Spleen (tissue), 11 donors: ENCODE measurements around the gene RPL7L1. TPM values are rescaled to one million over a fixed set of nuclear protein-coding genes. Genes with fewer than 3 reads are reported as not detected.
"Not testable (repeated sequence)": the region's sequence is repeated elsewhere in the genome, so short reads cannot be mapped to it uniquely, and the experiment has no call there.

Experiments used
- DNase-seq: peaks from one replicate; pipeline ENCODE4 v3.0.0-alpha.2; 2020
- H3K27ac ChIP-seq, 8 donors: fragments of 200-600 bp; sonication (generic) in 7 of 8; 1 replicate in 4 of 8; 2 replicates in 4 of 8; pipeline versions ENCODE4 v1.5.0 to v1.8.0; 2016 to 2021; ENCODE audit warnings: inconsistent platforms in 4 of 8, mild to moderate bottlenecking in 4 of 8, moderate library complexity in 1 of 8
- H3K27me3 ChIP-seq, 7 donors: fragments of 200-600 bp; sonication (generic) in 6 of 7; replicated peaks in 1 of 7; 1 replicate in 4 of 7; 2 replicates in 3 of 7; pipeline versions ENCODE4 v1.5.0 to v1.8.0; 2016 to 2021; ENCODE audit warnings: inconsistent platforms in 3 of 7, mild to moderate bottlenecking in 1 of 7
- H3K36me3 ChIP-seq, 6 donors: fragments of 200-600 bp; sonication (generic) in 5 of 6; 1 replicate in 4 of 6; 2 replicates in 2 of 6; pipeline versions ENCODE4 v1.5.0 to v1.8.0; 2016 to 2021; ENCODE audit warnings: inconsistent platforms in 2 of 6
- H3K4me1 ChIP-seq, 6 donors: fragments of 200-600 bp; sonication (generic) in 5 of 6; 1 replicate in 3 of 6; 2 replicates in 3 of 6; pipeline versions ENCODE4 v1.5.0 to v1.8.0; 2016 to 2021; ENCODE audit warnings: inconsistent platforms in 3 of 6
- H3K4me3 ChIP-seq, 8 donors: fragments of 200-600 bp; sonication (generic) in 7 of 8; 1 replicate in 4 of 8; 2 replicates in 4 of 8; pipeline versions ENCODE4 v1.5.0 to v1.8.0; 2016 to 2021; ENCODE audit warnings: inconsistent platforms in 4 of 8, mild to moderate bottlenecking in 4 of 8, moderate library complexity in 2 of 8
- H3K9me3 ChIP-seq, 8 donors: fragments of 200-600 bp; sonication (generic) in 7 of 8; 1 replicate in 4 of 8; 2 replicates in 4 of 8; pipeline versions ENCODE4 v1.5.0 to v1.8.0; 2016 to 2021; ENCODE audit warnings: inconsistent platforms in 4 of 8
- CTCF ChIP-seq, 11 experiments: fragments of 200-600 bp in 7 of 11; fragments of 450-650 bp in 4 of 11; sonication (generic) in 4 of 11; IDR thresholded peaks in 8 of 11; conservative IDR thresholded peaks in 3 of 11; 1 replicate in 7 of 11; 2 replicates in 4 of 11; pipeline versions ENCODE4 v1.4.0 to v1.8.0; 2016 to 2021; ENCODE audit warnings: antibody characterized with exemption in 11 of 11, inconsistent platforms in 4 of 11, mild to moderate bottlenecking in 1 of 11
- POLR2A ChIP-seq, 3 donors: fragments of 450-650 bp; IDR thresholded peaks; one replicate each; pipeline ENCODE4 v1.5.1; 2017; ENCODE audit warnings: antibody characterized with exemption in 3 of 3, mild to moderate bottlenecking in 1 of 3
- POLR2AphosphoS5 ChIP-seq, 3 donors: sonication (generic); formaldehyde crosslinking; IDR thresholded peaks; one replicate each; pipeline ENCODE4 v1.5.1; 2017; ENCODE audit warnings: antibody characterized with exemption in 3 of 3
- whole genome bisulfite sequencing, 5 donors: extraction: QIAGEN DNeasy Blood & Tissue Kit in 3 of 5; methylation state at CpG; one replicate each; pipeline versions ENCODE4 v1.1.5 to v1.1.7; 2013 to 2018; 5-methylcytosine and 5-hydroxymethylcytosine counted together
- intact Hi-C: fragments of 100-400 bp; cut with DNase I; formaldehyde crosslinking; loops from one replicate; pipeline ENCODE4 v1.15.0; 2023; ENCODE audit warnings: low total_unique reads
- polyA plus RNA-seq, 3 donors: library from polyadenylated mRNA; stranded (reverse); fragments of 200-250 nt; gene quantifications; one replicate each; pipeline ENCODE4 v1.2.1, GENCODE V29; 2013
- total RNA-seq, 7 donors: library from RNA; depleted of rRNA in 3 of 7; stranded (reverse); fragments of >200 nt in 3 of 7; fragmentation: NEBNext Ultra II Directional in 4 of 7; extraction: Animal tissue kit (Norgen Biotek cat#: 25700) in 4 of 7; gene quantifications; one replicate each; pipeline versions ENCODE4 v1.1.0 to v1.2.1, GENCODE V29; 2016 to 2021
- donor health status: healthy with polysubstance abuse.
- donor health status: DM: no; HTN: no; CAD: no; lungs with moderate emphysema.
- donor health status: DM: no; HTN: no; CAD: no.
- donor health status: Bipolar disorder and iron deficiency.
- donor health status: healthy.
- donor health status: DM: no; HTN: no; CAD: no.
- donor health status: DM: yes; HTN: yes; CAD: no.

RPL7L1 gene
- total and polyA plus RNA-seq, 10 donors: 27.6 to 92.4 (median 66.9) TPM

- WGBS, 5 donors: 36 to 56% (median 42%) methylated on average over 17 of the region's 17 CpGs
- DNase-seq: peak; percentile 33
- intact Hi-C loops: no loop called here
- Histone ChIP-seq H3K27me3 (no peaks in the 10 kb centered on the region), H3K9me3 (no peaks in the 10 kb centered on the region), H3K4me3 (peak overlapping the region; percentile 78 to 100 (median 96)), H3K4me1 (peaks cover 4 to 59% (median 36%) of the 10 kb centered on the region in 6 donors), H3K27ac (peak overlapping the region; percentile 86 to 98 (median 93)), H3K36me3 (peaks cover 0 to 27% (median 15%) of the 10 kb centered on the region in 6 donors)
- TF ChIP-seq POLR2AphosphoS5 (IDR thresholded peaks at IDR 0.05) (no peak), POLR2A (IDR thresholded peaks at IDR 0.05) (no peak), CTCF (IDR thresholded peaks at IDR 0.05 in 8 of 11, conservative IDR thresholded peaks at IDR 0.05 in 3 of 11) (no peak)
These were observed 11.8 kb downstream of the RPL7L1 start for GRCh38 chr6:42891199-42891722.

GRCh38 chr6:42894041-42894828 is 14.8 kb downstream of the RPL7L1 start:
- H3K9me3 ChIP-seq, intact Hi-C loops, H3K4me3 ChIP-seq, H3K27me3 ChIP-seq, H3K36me3 ChIP-seq: not testable (repeated sequence)
- peak overlapping the region in 6 of 8 donors; percentile 16 to 78 (median 68) for H3K27ac ChIP-seq
- DNase-seq: peak; percentile 78
- H3K4me1 ChIP-seq: peaks cover 4 to 58% (median 41%) of the 10 kb centered on the region in 6 donors
- 46 to 52% (median 48%) methylated on average over 19 of the region's 19 CpGs for whole genome bisulfite sequencing, 5 donors

GRCh38 chr6:42896178-42896719 is 16.8 kb downstream of the RPL7L1 start:
- no peaks in the 10 kb centered on the region for H3K36me3 ChIP-seq
- TF ChIP-seq CTCF (IDR thresholded peaks at IDR 0.05 in 8 of 11, conservative IDR thresholded peaks at IDR 0.05 in 3 of 11) (no peak), POLR2AphosphoS5 (IDR thresholded peaks at IDR 0.05) (no peak), POLR2A (IDR thresholded peaks at IDR 0.05) (no peak)
- no peak overlapping the region for H3K4me3 ChIP-seq
- no peaks in the 10 kb centered on the region for H3K27me3 ChIP-seq
- no peak overlapping the region for H3K27ac ChIP-seq
- intact Hi-C loops: loop anchor here (5.0 kb wide), 1 partner anchor 234 kb away; no protein-coding TSS in a partner anchor
- no peak for DNase-seq
- peaks cover 2 to 55% (median 35%) of the 10 kb centered on the region in 6 donors for H3K4me1 ChIP-seq
- no peaks in the 10 kb centered on the region for H3K9me3 ChIP-seq
- 80 to 93% (median 86%) methylated on average over 10 of the region's 10 CpGs for WGBS, 5 donors

GRCh38 chr6:42898891-42899361 is 19.5 kb downstream of the RPL7L1 start:
- DNase-seq: peak; percentile 82

More at GRCh38 chr6:42898891-42899361, 19.5 kb downstream of the RPL7L1 start:
- intact Hi-C loops: loop anchor here (5.0 kb wide), 1 partner anchor 237 kb away; no protein-coding TSS in a partner anchor
- Histone ChIP-seq H3K27ac (peak overlapping the region in 1 of 8 donors; percentile 4), H3K4me1 (peaks cover 5 to 48% (median 27%) of the 10 kb centered on the region in 6 donors), H3K9me3 (no peaks in the 10 kb centered on the region), H3K36me3 (no peaks in the 10 kb centered on the region), H3K27me3 (no peaks in the 10 kb centered on the region), H3K4me3 (no peak overlapping the region)
- TF ChIP-seq POLR2A (IDR thresholded peaks at IDR 0.05) (no peak), CTCF (IDR thresholded peaks at IDR 0.05 in 8 of 11, conservative IDR thresholded peaks at IDR 0.05 in 3 of 11) (peak; percentile 72 to 92 (median 84))
- 9 to 11% (median 10%) methylated on average over 10 of the region's 10 CpGs for WGBS, 5 donors
